ENCODE measurements around the gene RIMS1. TPM values are rescaled to one million over a fixed set of nuclear protein-coding genes. Genes with fewer than 3 reads are reported as not detected.

Gene RIMS1
- total RNA-seq, 1 experiment from 2014 or later, result 0.57 TPM

DNA sequence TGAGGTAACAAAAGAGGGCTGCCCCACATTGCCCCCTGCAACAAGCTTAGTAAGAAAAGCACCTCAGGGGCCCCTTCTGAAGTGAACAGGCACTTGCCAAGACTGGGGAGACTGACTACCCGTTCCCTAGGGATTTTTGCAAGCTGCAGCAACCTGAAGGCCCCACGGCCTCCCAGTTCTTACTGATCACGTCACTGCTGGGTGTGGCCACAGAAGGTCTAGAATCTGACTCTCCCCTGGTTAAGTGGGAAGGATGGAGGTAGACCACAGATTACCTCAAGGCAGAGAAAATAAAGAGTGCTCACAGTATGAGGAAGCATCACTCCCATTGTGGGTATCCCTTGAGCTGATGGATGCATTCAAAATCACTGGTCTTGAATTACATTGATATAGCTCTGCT lies 534.1 kb downstream of the RIMS1 start:
- no peak for DNase-seq
- CTCF ChIA-PET, result no interaction called here
- Mint-ChIP-seq H3K4me3 (ENCODE audit: low read depth, unreplicated experiment) (no peak overlapping the region), H3K4me1 (ENCODE audit: low read depth, unreplicated experiment) (no peaks in the 10 kb centered on the region), H3K27me3 (ENCODE audit: unreplicated experiment) (no peaks in the 10 kb centered on the region), H3K27ac (ENCODE audit: unreplicated experiment) (no peak overlapping the region), H3K36me3 (ENCODE audit: insufficient read depth, unreplicated experiment) (no peaks in the 10 kb centered on the region), H3K9me3 (ENCODE audit: low read depth, unreplicated experiment) (no peaks in the 10 kb centered on the region)
- no TSS peak for BruUV-seq (replicated peaks)
- no peak for TF ChIP-seq CTCF (IDR thresholded peaks at IDR 0.05; ENCODE audit: unreplicated experiment)
- intact Hi-C loops (cut with micrococcal nuclease; ENCODE audit: unreplicated experiment), result no loop called here

DNA sequence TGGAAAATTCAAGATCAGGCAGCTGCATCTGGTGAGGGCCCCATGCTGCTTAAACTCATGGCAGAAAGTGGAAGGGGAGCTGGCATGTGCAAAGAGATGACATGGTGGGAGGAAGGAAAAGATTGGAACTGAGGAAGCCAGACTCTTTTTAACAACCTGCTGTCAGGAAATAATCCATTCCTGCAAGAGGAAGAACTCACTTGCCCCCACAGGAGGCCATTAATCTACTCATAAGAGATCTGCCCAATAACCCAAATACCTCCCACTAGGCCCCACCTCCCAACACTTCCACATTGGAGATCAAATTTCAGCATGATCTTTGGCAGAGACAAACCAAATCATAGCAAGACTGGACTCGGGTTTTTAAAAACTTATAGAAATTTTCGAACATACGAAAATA lies 535.0 kb downstream of the RIMS1 start:
- Mint-ChIP-seq H3K27me3 (ENCODE audit: unreplicated experiment) (no peaks in the 10 kb centered on the region), H3K4me3 (ENCODE audit: low read depth, unreplicated experiment) (no peak overlapping the region), H3K36me3 (ENCODE audit: insufficient read depth, unreplicated experiment) (no peaks in the 10 kb centered on the region), H3K27ac (ENCODE audit: unreplicated experiment) (no peak overlapping the region), H3K9me3 (ENCODE audit: low read depth, unreplicated experiment) (no peaks in the 10 kb centered on the region), H3K4me1 (ENCODE audit: low read depth, unreplicated experiment) (no peaks in the 10 kb centered on the region)
- CTCF ChIA-PET, result interaction anchor here (2.3 kb wide), 1 partner anchor 10 kb away, joined by 6 read pairs; no protein-coding TSS in a partner anchor
- no TSS peak for BruUV-seq (replicated peaks)
- intact Hi-C loops (cut with micrococcal nuclease; ENCODE audit: unreplicated experiment), result no loop called here
- no peak for DNase-seq
- no peak for TF ChIP-seq CTCF (IDR thresholded peaks at IDR 0.05; ENCODE audit: unreplicated experiment)

- Mint-ChIP-seq H3K27ac (ENCODE audit: unreplicated experiment) (no peak overlapping the region), H3K4me1 (ENCODE audit: low read depth, unreplicated experiment) (no peaks in the 10 kb centered on the region), H3K36me3 (ENCODE audit: insufficient read depth, unreplicated experiment) (no peaks in the 10 kb centered on the region), H3K27me3 (ENCODE audit: unreplicated experiment) (no peaks in the 10 kb centered on the region), H3K4me3 (ENCODE audit: low read depth, unreplicated experiment) (no peak overlapping the region), H3K9me3 (ENCODE audit: low read depth, unreplicated experiment) (no peaks in the 10 kb centered on the region)
- no peak for DNase-seq
- BruUV-seq (replicated peaks), result no TSS peak
- intact Hi-C loops (cut with micrococcal nuclease; ENCODE audit: unreplicated experiment), result no loop called here
- TF ChIP-seq CTCF (IDR thresholded peaks at IDR 0.05; ENCODE audit: unreplicated experiment), result no peak
- CTCF ChIA-PET, result interaction anchor here (0.5 to 2.3 kb wide), 3 partner anchors 9 to 79 kb away, joined by 3 to 6 read pairs (median 3); no protein-coding TSS in a partner anchor
These were observed 535.8 kb downstream of the RIMS1 start for GRCh38 chr6:72422171-72422570.

GRCh38 chr6:72424476-72424875 lies 538.1 kb downstream of the RIMS1 start:
- CTCF ChIA-PET, result interaction anchor here (1.4 kb wide), 1 partner anchor 12 kb away, joined by 3 read pairs; no protein-coding TSS in a partner anchor
- no peak overlapping the region for H3K4me3 Mint-ChIP-seq (ENCODE audit: low read depth, unreplicated experiment)
- no TSS peak for BruUV-seq (replicated peaks)
- intact Hi-C loops (cut with micrococcal nuclease; ENCODE audit: unreplicated experiment), result no loop called here
- no peak for TF ChIP-seq CTCF (IDR thresholded peaks at IDR 0.05; ENCODE audit: unreplicated experiment)
- no peaks in the 10 kb centered on the region for H3K9me3 Mint-ChIP-seq (ENCODE audit: low read depth, unreplicated experiment)
- DNase-seq, result no peak
- H3K27ac Mint-ChIP-seq (ENCODE audit: unreplicated experiment), result no peak overlapping the region
- no peaks in the 10 kb centered on the region for H3K36me3 Mint-ChIP-seq (ENCODE audit: insufficient read depth, unreplicated experiment)
- H3K4me1 Mint-ChIP-seq (ENCODE audit: low read depth, unreplicated experiment), result no peaks in the 10 kb centered on the region
- H3K27me3 Mint-ChIP-seq (ENCODE audit: unreplicated experiment), result no peaks in the 10 kb centered on the region
